HG03378 (cell line): ENCODE measurements around the gene TUBA1A.
"Not testable (repeated sequence)": the region's sequence is repeated elsewhere in the genome, so short reads cannot be mapped to it uniquely, and the experiment has no call there.

Source experiments
- ATAC-seq: cut with Tn5 transposase; IDR thresholded peaks from one replicate; pipeline ENCODE4 v1.9.1; 2021; ENCODE audit warnings: mild to moderate bottlenecking, moderate library complexity; ENCODE audit not compliant: unreplicated experiment

TUBA1A gene

DNA sequence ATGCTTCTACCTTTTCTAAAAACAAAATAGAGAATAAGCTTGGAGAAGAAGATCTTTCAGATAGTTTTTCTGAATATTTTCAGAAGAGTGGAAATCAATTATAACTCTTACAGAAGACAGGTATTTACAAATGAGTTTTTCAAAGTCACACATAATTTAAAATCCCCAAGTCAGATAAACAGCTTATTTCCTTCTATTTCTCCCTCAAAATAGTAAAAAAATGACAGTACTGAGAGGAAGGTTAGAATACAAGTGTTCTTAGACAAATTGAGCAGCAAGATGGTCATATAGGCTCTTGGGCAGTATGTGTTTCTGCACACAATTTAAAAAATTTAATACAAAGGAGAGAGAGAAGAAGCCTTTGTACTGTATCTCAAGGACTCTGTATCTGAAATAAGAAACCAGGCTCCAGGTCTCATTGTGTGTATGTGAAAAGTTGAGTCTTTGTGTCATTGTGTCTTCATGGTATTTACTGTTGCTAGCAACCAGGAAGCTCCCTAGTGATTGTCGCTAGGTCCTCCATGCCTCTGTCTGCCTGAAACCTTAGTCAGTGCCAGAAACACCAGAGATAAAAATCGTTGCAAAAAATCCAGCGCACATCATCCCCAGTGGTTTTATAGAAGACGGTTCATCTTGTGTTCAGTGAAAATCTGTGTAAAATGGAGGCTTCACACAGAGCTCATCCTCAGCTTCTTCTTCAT is 12.9 kb upstream of the TUBA1A start:
- ATAC-seq = no peak

DNA sequence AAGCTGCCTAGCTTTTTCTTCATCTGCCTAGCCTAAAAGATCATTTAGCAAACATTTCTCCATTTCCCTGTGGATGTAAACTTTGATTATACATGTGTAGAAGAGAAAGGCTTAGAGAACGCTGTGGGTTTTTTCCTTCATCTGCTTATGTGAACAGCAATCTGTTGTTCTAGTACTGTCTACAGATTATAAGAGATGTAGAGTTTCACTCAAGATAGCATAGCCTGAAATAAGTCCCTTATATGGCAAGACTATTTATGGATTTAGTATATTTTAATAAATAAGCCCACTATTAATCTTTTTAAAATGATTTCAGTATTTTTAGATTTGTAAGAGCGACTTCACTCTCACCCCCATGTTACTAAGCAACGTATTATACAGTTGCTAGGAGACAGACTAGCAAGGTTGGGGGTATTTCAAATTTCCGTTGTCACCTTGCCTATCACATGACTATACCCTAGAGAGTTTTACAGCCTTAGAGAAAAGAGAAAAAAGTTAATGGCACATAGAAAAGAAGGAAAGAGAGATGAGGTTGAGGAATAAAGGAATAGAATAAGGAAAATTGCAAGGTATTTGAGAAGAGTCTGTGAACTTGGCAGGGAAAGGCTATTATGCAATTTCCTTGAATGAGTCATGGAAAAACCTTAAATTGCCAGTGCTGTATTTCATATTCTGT is 12.2 kb upstream of the TUBA1A start:
- ATAC-seq = no peak

DNA sequence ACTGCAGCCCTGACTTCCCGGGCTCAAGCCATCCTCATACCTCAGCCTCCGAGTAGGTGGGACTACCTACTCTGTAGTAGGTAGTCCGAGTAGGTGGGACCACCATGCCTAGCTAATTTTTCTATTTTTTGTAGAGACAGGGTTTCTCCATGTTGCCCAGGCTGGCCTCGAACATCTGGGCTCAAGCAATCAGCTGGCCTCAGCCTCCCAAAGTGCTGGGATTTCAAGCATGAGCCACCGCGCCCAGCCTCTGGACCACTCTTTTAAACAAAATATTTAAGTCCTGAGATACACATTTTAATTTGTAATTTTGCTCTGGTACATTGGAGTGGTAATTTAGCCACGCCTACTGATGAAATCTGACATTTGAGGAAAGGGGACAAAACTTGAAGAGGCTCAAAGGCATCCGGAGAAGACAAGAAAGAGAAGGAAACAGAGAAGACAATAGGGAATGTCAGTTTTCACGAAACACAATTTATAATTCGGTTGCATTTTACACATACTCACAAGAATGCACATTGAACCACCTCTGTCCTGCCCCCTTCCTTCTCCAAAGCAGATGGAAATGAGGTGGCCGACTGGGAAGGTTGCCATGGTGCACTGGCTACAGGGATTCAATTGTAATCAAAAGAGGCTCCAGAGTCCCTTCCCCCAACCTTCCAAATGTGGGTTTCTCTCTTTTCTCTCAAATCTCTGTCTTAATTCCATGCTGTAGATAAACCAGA is 9.7 kb upstream of the TUBA1A start:
- no peak for ATAC-seq

DNA sequence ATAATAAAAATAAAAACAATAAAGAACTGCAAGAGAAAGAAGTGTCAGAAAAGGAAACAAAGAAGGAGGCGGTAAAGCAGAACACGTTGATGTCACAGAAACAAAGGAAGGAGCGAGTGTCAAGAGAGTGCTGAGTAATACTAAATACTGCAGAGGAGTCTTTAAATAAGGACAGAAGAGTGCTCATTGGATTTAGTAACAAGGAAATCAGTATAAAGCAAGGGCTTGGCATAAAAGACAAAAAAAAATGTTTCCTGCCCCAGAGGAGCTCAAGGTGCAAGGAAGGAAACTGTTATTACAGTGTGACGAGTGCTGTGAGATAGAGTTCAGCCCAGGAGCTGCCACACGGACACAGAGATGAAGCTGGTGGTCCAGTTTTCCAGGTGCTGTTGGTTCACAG is 8.4 kb upstream of the TUBA1A start:
- no peak for ATAC-seq

DNA sequence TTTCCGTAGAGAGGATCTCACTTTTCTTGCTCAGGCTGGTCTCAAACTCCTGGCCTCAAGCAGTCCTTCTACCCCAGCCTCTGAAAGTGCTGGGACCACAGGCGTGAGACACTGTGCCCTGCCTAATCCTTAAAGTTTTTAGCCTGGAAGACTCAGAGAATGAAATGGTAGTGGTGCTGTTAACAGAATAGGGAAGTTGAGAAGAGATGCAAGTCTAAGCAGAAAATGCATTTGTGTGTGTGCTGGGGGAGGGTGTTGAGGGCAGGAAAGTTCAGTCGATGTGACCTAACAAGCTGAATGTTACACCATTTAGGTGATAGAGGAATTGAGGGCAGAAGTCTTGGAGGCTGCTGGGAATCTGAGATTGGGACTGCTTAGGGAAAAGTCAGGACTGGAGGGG is 6.9 kb upstream of the TUBA1A start:
- ATAC-seq = no peak

DNA sequence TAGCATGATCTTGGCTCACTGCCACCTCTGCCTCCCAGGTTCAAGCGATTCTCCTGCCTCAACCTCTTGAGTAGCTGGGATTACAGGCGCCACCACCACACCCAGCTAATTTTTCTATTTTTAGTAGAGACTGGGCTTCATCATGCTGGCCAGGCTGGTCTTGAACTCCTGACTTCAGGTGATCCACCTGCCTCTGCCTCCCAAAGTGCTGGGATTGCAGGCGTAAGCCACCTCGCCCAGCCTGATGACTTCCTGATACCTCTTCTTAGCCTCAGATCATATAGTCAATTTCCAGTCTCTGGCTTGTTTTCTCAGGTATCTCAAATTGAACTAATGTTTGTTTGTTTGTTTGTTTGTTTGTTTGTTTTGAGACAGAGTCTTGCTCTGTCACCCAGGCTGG is 4.9 kb upstream of the TUBA1A start:
- not testable (repeated sequence) for ATAC-seq

DNA sequence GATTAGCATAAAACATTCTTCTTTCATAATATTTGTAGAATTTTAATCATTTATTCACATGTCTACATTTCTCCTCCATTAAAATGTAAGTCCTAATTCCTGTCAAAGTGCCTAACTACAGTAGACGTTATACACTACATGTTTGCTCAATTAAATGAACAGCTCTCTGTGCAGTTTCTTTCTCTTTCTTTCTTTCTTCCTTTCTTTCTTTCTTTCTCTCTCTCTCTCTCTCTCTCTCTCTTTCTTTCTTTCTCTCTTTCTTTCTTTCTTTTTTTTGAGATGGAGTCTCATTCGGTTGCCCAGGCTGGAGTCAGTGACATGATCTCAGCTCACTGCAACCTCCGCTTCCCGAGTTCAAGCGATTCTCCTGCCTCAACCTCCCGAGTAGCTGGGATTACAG is 2.6 kb upstream of the TUBA1A start:
- ATAC-seq = not testable (repeated sequence)

DNA sequence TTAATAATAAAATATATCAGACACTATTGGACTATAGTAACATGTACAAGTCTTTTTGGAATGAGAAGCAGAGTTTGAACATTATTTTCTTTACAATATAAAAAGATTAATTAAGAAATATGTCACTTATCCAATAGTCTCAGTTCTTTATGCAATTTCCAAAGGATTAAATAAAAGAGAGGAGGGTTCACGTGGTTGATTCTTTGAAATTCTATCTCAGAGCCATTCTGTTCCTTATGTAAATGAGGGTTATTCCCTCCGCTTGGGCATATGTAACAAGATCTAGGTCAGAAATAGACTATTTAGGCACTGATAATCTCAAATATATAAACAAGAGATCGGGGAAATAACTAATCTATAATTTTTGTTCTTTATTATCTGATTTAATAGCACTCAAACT is 2.1 kb upstream of the TUBA1A start:
- ATAC-seq = no peak

DNA sequence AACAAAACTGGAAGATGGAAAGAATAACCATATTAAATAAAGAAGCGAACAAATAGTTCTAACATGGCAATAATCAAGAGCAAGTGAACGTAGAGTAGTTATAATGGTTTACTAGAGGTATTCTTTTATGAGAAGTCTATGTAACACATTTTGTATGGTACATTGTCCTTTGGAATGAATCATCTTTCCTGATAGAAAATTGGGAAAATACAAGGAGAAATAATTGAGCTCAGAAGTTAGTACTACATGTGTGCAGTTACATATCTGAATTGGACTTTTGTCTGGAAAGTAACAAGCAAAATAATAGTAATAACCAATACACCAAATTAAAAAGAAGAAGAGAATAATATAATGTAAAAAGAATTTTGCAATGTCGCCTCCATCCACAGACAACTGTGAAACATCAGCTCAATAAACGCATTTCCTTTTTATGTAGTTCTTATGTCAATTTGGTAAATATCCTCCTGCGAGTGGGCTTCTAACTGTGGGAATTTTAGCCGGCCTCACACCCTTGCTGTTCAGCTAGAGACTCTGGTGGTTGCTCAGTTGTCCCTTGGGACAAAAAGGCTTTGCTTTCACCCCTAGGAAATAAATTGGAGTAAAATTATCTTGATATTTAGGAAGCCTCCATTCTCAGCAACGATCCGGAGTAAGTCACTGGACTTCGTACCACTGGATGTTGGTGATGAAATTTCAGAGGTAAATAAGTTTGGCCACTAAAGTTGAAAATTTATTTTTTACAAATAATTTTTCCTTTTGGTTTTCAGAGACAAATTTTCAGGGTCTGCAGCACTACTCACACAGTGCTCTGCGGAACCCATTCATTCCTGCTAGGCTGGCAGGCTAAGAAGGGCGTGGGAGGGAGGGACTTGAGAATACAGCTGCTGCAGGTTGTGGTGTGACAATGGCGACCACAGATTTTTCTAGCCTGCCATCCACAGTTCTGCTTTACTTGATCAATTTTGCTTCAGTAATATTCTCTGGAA is 1.1 kb upstream of the TUBA1A start:
- no peak for ATAC-seq

DNA sequence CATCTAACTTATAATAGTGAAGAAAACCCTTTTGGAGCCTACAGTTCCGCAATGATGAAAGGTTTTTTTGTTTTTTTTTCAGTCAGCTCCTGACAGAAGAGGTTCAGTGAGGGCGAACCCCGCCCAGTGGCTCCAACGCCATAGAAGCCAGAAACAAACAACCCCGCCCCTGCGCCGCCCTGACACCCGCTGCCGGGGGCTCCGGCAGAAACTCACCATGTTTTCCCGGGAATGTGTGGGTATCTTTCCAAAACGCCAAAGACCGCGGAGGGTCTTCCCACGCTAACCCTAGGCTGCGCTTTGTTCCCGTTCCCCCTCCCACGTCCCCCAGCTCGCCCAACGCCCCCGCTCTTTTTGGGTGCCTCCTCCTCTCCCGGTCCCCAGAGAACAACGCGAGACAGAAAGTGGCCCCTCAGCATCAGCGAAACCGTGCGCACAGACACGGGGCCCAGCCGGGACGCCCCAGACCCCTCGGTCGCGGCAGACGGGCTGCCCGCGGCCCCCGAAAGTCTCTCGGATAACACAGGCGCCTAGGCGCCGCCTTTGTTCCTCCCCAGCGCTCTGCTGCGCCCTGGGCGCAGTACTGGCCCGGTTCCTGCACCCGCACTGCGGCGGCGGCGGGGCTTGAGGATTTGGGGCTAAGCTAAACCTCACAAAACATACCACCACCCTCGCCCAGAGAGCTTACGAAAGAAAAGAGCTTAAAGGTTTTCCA is 522 bp downstream of the TUBA1A start:
- ATAC-seq = no peak

DNA sequence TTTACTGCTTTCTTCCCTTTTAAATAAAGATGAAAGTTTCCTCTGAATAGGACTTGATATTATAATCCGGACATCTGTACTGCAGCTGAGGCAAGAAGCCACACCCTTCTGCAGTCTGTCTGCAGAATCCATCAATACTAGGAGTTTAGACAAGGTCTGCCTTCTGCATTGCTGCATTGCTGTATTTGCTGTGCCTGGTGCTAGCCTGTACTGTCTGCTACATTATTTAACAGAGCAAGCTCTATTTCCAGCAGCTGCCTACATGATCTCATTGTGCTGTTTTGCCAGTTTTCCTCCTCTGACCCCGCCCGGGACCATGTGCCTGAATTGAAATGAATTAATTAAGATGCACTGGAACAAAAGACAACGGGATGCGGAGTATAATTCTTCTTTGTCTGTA is 1.7 kb downstream of the TUBA1A start:
- no peak for ATAC-seq

DNA sequence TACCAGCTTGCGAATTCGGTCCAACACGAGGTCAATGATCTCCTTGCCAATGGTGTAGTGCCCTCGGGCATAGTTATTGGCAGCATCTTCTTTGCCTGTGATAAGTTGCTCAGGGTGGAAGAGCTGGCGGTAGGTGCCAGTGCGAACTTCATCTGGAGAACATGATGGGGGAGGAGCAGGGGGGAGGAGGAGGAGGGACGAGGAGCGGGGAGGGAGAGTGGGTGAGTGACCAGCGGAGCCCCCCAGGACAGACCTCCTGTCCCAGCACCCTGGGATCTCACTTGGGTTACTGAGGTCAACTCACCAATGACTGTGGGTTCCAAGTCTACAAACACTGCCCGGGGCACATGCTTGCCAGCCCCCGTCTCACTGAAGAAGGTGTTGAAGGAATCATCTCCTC is 2.6 kb downstream of the TUBA1A start:
- not testable (repeated sequence) for ATAC-seq

DNA sequence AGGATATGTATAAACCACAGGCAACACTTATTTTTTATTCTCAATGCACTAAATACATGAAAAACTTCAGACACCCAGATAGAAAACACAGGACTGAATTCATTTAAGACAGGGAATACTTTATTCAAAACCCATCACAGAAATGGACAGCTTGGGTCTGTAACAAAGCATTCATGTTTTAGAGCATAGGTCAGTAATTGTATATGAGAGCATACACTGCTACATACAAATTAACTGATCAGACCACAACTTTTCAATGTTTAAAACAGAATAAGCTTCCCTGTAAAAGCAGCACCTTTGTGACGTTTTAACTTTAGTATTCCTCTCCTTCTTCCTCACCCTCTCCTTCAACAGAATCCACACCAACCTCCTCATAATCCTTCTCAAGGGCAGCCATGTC is 4.2 kb downstream of the TUBA1A start:
- not testable (repeated sequence) for ATAC-seq

DNA sequence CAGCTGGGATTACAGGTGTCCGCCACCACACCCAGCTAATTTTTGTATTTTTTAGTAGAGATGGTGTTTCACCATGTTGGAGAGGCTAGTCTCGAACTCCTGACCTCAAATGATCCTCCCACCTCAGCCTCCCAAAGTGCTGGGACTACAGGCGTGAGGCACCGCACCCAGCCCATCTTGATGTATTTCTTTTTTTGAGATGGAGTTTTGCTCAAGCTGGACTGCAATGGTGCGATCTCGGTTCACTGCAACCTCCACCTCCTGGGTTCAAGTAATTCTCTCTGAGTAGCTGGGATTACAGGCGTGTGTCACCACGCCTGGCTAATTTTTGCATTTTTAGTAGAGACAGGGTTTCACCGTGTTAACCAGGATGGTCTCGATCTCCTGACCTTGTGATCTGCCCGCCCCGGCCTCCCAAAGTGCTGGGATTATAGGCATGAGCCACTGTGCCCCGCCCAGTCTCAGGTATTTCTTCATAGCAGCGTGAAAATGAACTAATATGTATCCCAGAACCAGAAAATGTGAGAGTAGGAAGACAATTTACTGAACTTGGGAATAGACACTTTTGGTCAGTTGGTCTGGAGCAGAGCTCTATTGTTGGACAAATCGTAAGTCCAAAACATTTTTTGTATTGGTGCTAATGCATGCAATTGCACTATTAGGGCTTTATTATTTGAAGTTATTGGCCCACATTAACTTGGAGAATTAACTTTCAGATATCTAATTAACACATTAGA is 5.5 kb downstream of the TUBA1A start:
- ATAC-seq = not testable (repeated sequence)

DNA sequence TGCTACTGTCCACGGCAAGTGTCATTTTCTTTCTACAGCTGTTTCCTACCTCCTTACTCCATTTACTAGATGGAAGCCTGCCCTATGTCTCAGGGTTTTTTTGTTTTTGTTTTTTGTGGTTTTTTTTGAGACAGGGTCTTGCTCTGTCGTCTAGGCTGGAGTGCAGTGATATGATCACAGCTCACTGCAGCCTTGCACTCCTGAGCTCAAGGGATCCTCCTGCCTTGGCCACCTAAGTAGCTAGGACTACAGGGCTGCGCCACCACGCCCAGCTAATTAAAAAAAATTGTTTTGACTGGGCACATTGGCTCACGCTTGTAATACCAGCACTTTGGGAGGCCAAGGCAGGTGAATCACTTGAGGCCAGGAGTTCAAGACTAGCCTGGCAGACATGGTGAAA is 14.7 kb downstream of the TUBA1A start:
- no peak for ATAC-seq

DNA sequence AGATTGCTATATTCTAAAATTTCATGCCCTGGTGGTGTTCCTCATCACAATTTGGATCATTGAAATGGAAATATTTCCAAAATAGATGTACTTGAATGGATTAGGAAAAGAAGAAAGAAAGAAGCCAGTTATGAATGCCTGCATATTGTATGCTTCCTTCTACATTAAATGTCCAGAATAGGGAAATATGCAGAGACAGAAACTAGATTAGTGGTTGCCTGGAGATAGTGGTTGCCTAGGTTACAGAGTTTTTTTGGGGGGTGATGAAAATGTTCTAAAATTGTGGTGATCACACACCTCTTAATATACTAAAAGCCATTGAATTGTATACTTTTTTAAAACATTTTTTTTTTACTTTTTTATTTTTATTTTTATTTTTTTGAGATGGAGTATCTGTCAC is 18.0 kb downstream of the TUBA1A start:
- ATAC-seq = no peak

DNA sequence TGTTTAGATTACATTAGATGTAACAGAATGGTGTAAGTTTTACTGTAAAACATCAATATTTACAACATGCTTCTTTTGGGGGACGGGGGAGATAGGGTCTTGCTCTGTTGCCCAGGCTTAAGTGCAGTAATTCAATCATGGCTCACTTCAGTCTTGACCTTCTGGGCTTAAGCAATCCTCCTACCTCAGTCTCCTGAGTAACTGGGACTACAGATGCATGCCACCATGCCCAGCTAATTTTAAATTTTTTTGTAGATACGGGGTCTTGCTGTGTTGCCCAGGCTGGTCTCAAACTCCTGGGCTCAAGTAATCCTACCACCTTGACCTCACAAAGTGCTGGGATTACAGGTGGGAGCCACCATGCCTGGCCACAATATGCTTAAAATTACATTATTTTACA is 23.8 kb downstream of the TUBA1A start:
- no peak for ATAC-seq

DNA sequence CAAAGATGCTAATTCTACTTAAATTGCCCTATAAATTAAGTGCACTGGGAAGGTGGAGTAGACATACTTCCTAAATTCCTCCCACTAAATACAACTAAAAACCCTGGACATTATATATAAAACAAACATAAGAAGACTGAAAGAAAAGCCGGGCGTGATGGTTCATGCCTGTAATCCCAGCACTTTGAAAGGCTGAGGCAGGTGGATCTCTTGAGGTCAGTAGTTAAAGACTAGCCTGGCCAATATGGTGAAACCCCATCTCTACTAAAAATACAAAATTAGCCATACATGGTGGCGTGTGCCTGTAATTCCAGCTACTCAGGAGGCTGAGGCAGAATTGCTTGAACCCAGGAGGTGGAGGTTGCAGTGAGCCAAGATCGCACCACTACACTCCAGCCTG is 27.0 kb downstream of the TUBA1A start:
- ATAC-seq = not testable (repeated sequence)

DNA sequence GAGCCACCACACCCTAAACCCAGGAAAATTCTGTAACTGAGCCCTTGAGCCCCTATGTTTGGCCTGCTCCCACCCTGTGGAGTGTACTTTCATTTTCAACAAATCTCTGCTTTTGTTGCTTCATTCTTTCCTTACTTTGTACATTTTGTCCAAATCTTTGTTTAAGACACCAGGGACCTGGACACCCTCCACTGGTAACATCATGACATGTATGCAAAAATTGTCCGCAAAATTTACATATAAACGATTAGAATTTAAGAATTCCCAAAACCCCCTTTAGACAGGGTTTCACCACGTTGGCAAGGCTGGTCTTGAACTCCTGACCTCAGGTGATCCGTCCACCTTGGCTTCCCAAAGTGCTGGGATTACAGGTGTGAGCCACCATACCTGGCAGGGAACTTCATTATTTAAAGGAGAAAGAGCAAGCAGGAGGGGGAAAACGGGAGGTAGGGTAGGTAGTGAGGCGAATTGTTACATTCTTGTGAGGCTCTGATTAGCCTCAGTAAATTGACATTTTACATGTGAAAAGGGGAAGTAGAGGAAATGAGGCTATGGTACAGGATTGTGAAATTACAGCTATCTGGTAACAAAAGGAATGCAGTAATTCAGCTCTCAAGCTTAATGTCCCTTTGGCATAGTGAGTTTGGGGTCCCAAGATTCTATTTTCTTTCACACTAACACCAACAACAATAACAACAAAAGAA is 27.6 kb downstream of the TUBA1A start:
- ATAC-seq = no peak
